Measurements from ENCODE around the gene BCL3.

BCL3 gene

GRCh38 chr19:44731622-44732021 lies 16.9 kb upstream of the BCL3 start:
- TF ChIP-seq GATA3 (IDR thresholded peaks at IDR 0.05; ENCODE audit: low read depth, low read length) (no peak), GATA2 (IDR thresholded peaks at IDR 0.05; ENCODE audit: low read depth, low read length) (no peak)

GRCh38 chr19:44732235-44733014 lies 16.1 kb upstream of the BCL3 start:
- TF ChIP-seq GATA2 (IDR thresholded peaks at IDR 0.05; ENCODE audit: low read depth, low read length) (no peak), GATA3 (IDR thresholded peaks at IDR 0.05; ENCODE audit: low read depth, low read length) (no peak)

GRCh38 chr19:44734357-44734756 lies 14.2 kb upstream of the BCL3 start:
- no peak for TF ChIP-seq GATA2 (IDR thresholded peaks at IDR 0.05; ENCODE audit: low read depth, low read length)
- TF ChIP-seq GATA3 (IDR thresholded peaks at IDR 0.05; ENCODE audit: low read depth, low read length): no peak

- no peak for TF ChIP-seq GATA3 (IDR thresholded peaks at IDR 0.05; ENCODE audit: low read depth, low read length)
- no peak for TF ChIP-seq GATA2 (IDR thresholded peaks at IDR 0.05; ENCODE audit: low read depth, low read length)
These were observed 13.5 kb upstream of the BCL3 start for GRCh38 chr19:44735011-44735410.

GRCh38 chr19:44737238-44738071 lies 11.1 kb upstream of the BCL3 start:
- TF ChIP-seq GATA2 (IDR thresholded peaks at IDR 0.05; ENCODE audit: low read depth, low read length): no peak
- no peak for TF ChIP-seq GATA3 (IDR thresholded peaks at IDR 0.05; ENCODE audit: low read depth, low read length)

- TF ChIP-seq GATA3 (IDR thresholded peaks at IDR 0.05; ENCODE audit: low read depth, low read length): no peak
- TF ChIP-seq GATA2 (IDR thresholded peaks at IDR 0.05; ENCODE audit: low read depth, low read length): no peak
These were observed 10.4 kb upstream of the BCL3 start for GRCh38 chr19:44738136-44738535.

GRCh38 chr19:44738603-44739558 lies 9.6 kb upstream of the BCL3 start:
- TF ChIP-seq GATA2 (IDR thresholded peaks at IDR 0.05; ENCODE audit: low read depth, low read length) (no peak), GATA3 (IDR thresholded peaks at IDR 0.05; ENCODE audit: low read depth, low read length) (no peak)

GRCh38 chr19:44740351-44740824 lies 8.1 kb upstream of the BCL3 start:
- no peak for TF ChIP-seq GATA3 (IDR thresholded peaks at IDR 0.05; ENCODE audit: low read depth, low read length)
- no peak for TF ChIP-seq GATA2 (IDR thresholded peaks at IDR 0.05; ENCODE audit: low read depth, low read length)

- no peak for TF ChIP-seq GATA2 (IDR thresholded peaks at IDR 0.05; ENCODE audit: low read depth, low read length)
- TF ChIP-seq GATA3 (IDR thresholded peaks at IDR 0.05; ENCODE audit: low read depth, low read length): no peak
These were observed 7.2 kb upstream of the BCL3 start for GRCh38 chr19:44741258-44741731.

- no peak for TF ChIP-seq GATA2 (IDR thresholded peaks at IDR 0.05; ENCODE audit: low read depth, low read length)
- TF ChIP-seq GATA3 (IDR thresholded peaks at IDR 0.05; ENCODE audit: low read depth, low read length): no peak
These were observed 6.6 kb upstream of the BCL3 start for GRCh38 chr19:44741841-44742329.

- TF ChIP-seq GATA3 (IDR thresholded peaks at IDR 0.05; ENCODE audit: low read depth, low read length): no peak
- no peak for TF ChIP-seq GATA2 (IDR thresholded peaks at IDR 0.05; ENCODE audit: low read depth, low read length)
These were observed 6.0 kb upstream of the BCL3 start for GRCh38 chr19:44742330-44743061.

GRCh38 chr19:44744871-44745332 lies 3.6 kb upstream of the BCL3 start:
- TF ChIP-seq GATA2 (IDR thresholded peaks at IDR 0.05; ENCODE audit: low read depth, low read length) (no peak), GATA3 (IDR thresholded peaks at IDR 0.05; ENCODE audit: low read depth, low read length) (no peak)

All from SH-SY5Y (cell line).